PC-9 (cell line): ENCODE measurements around the gene FYN.

ENCODE experiments used
- CTCF ChIP-seq: fragments of 200-600 bp; sonication (generic); conservative IDR thresholded peaks from 2 replicates; pipeline ENCODE4 v1.6.1; 2017; ENCODE audit warnings: mixed run types, antibody characterized with exemption, mild to moderate bottlenecking, moderate library complexity
- EZH2 ChIP-seq: fragments of 200-600 bp; sonication (generic); IDR thresholded peaks from 2 replicates; pipeline ENCODE4 v1.8.0; 2017; ENCODE audit warnings: antibody characterized with exemption, low read depth

GRCh38 chr6:111850295-111850937, 22.8 kb downstream of the FYN start:
- no peak for TF ChIP-seq CTCF
- TF ChIP-seq EZH2: no peak
